Large intestine (tissue), 3 donors: ENCODE results near the gene FAM78A. TPM values are rescaled to one million over a fixed set of nuclear protein-coding genes. Genes with fewer than 3 reads are reported as not detected.

Experiments
- DNase-seq, 2 donors: peaks; one replicate each; pipeline versions ENCODE4 v3.0.0 to v3.0.0-alpha.2; 2013
- H3K27ac ChIP-seq: one replicate; pipeline ENCODE4 v1.5.1; 2013; ENCODE audit warnings: low read length
- H3K27me3 ChIP-seq: 2 replicates; pipeline ENCODE4 v1.6.1; 2013; ENCODE audit warnings: low read length; ENCODE audit not compliant: control insufficient read depth, insufficient read depth
- H3K36me3 ChIP-seq: 2 replicates; pipeline ENCODE4 v1.6.1; 2013; ENCODE audit warnings: low read length; ENCODE audit not compliant: control insufficient read depth, insufficient read depth
- H3K4me1 ChIP-seq: one replicate; pipeline ENCODE4 v1.6.1; 2013; ENCODE audit warnings: low read length; ENCODE audit not compliant: control insufficient read depth, insufficient read depth
- H3K4me3 ChIP-seq: one replicate; pipeline ENCODE4 v1.5.1; 2013; ENCODE audit warnings: low read length
- H3K9me3 ChIP-seq: one replicate; pipeline ENCODE4 v1.6.1; 2013; ENCODE audit warnings: mild to moderate bottlenecking, low read depth, low read length, moderate library complexity; ENCODE audit not compliant: control insufficient read depth
- WGBS: methylation state at CpG from one replicate; pipeline ENCODE4 v1.1.5; 2013; ENCODE audit warnings: low lambda C conversion rate; ENCODE audit not compliant: insufficient coverage; 5-methylcytosine and 5-hydroxymethylcytosine counted together
- polyA plus RNA-seq: library from polyadenylated mRNA; unstranded; fragments of 120-200 nt; gene quantifications from one replicate; pipeline ENCODE4 v1.2.1, GENCODE V29; 2013

The FAM78A gene
- polyA plus RNA-seq, 1 donor, result 2.3 TPM

GRCh38 chr9:131260751-131261452 is 15.4 kb downstream of the FAM78A start:
- Histone ChIP-seq H3K4me1 (no peaks in the 10 kb centered on the region), H3K27ac (no peak overlapping the region), H3K36me3 (no peaks in the 10 kb centered on the region), H3K27me3 (no peaks in the 10 kb centered on the region), H3K9me3 (no peaks in the 10 kb centered on the region), H3K4me3 (no peak overlapping the region)
- DNase-seq, result no peak
- WGBS, result no CpG with 5 or more reads among the region's 33 CpGs

DNA sequence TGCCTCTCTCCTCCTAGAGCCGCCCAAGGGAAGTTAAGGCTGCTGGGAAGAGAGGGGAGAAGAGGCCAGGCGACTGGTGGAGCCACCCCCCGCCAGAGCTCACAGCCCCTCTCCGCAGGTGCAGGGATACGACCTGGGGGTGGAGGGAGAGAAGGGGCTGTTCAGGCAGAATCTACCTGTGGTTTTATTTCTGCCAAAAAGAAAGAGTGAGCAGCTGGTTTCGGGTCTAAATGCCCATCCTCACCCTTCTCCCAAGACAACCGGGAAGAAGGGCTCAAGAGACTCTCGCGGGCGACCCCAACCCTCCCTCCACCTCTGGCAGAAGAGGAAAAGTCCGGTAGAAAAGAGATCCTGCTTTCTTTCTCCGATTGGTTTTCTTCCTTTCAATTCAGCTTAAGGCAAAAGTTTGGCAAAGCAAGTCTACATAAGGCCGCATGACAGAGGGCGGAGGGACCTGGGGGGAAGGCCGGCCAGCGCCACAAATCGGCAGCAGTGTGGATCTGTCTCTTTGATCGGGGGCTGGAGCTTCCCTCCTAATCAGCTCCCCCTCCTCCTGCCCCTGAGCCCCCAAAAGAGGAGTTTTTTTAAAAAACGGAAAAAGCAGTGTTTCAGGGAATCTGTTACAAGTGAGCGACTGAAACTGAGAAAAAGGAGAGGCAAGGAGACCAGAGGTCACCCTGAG is 16.3 kb downstream of the FAM78A start:
- Histone ChIP-seq H3K27me3 (no peaks in the 10 kb centered on the region), H3K36me3 (no peaks in the 10 kb centered on the region), H3K4me3 (no peak overlapping the region), H3K4me1 (no peaks in the 10 kb centered on the region), H3K27ac (no peak overlapping the region), H3K9me3 (no peaks in the 10 kb centered on the region)
- WGBS, result no CpG with 5 or more reads among the region's 20 CpGs
- no peak for DNase-seq

GRCh38 chr9:131259432-131259898 is 16.8 kb downstream of the FAM78A start:
- no peak overlapping the region for H3K4me3 ChIP-seq
- WGBS, result no CpG with 5 or more reads among the region's 12 CpGs

GRCh38 chr9:131258698-131259431 is 17.4 kb downstream of the FAM78A start:
- Histone ChIP-seq H3K4me3 (no peak overlapping the region), H3K27me3 (no peaks in the 10 kb centered on the region), H3K36me3 (no peaks in the 10 kb centered on the region), H3K9me3 (no peaks in the 10 kb centered on the region), H3K4me1 (no peaks in the 10 kb centered on the region), H3K27ac (no peak overlapping the region)
- no CpG with 5 or more reads among the region's 25 CpGs for WGBS
- no peak for DNase-seq

More at GRCh38 chr9:131259432-131259898, 16.8 kb downstream of the FAM78A start:
- H3K27me3 ChIP-seq, result no peaks in the 10 kb centered on the region
- no peak for DNase-seq
- no peaks in the 10 kb centered on the region for H3K4me1 ChIP-seq
- H3K9me3 ChIP-seq, result no peaks in the 10 kb centered on the region
- no peaks in the 10 kb centered on the region for H3K36me3 ChIP-seq
- no peak overlapping the region for H3K27ac ChIP-seq

DNA sequence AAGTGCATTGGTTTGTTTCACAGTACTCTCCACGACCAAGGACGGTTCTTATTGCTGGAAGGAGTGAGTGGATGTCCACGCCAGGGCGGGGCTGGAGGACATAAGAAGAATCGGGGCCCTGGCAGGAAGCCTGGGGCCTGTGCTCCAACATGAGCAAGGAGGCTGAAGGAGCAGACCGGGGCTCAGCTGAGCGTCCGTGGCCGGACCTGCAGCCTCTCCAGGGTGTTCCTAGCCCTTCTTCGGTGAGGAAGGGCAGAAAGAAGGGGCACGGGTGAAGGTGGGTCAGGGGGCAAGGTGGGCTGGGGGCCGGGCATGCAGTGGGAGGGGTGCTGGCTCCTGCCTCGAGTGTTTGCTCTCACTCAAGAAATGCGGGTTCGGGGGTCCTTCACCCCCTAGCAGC is 18.1 kb downstream of the FAM78A start:
- Histone ChIP-seq H3K4me3 (no peak overlapping the region), H3K27ac (no peak overlapping the region), H3K4me1 (no peaks in the 10 kb centered on the region), H3K27me3 (no peaks in the 10 kb centered on the region), H3K9me3 (no peaks in the 10 kb centered on the region), H3K36me3 (no peaks in the 10 kb centered on the region)
- no peak for DNase-seq
- no CpG with 5 or more reads among the region's 15 CpGs for WGBS

- H3K9me3 ChIP-seq, result no peaks in the 10 kb centered on the region
Observed at GRCh38 chr9:131257266-131258025, 18.9 kb downstream of the FAM78A start.

GRCh38 chr9:131255676-131256197 is 20.6 kb downstream of the FAM78A start:
- no peak overlapping the region for H3K4me3 ChIP-seq

More at GRCh38 chr9:131257266-131258025, 18.9 kb downstream of the FAM78A start:
- no peak for DNase-seq
- no peak overlapping the region for H3K27ac ChIP-seq
- H3K36me3 ChIP-seq, result no peaks in the 10 kb centered on the region
- WGBS, result no CpG with 5 or more reads among the region's 15 CpGs
- no peaks in the 10 kb centered on the region for H3K4me1 ChIP-seq
- no peak overlapping the region for H3K4me3 ChIP-seq
- H3K27me3 ChIP-seq, result no peaks in the 10 kb centered on the region

DNA sequence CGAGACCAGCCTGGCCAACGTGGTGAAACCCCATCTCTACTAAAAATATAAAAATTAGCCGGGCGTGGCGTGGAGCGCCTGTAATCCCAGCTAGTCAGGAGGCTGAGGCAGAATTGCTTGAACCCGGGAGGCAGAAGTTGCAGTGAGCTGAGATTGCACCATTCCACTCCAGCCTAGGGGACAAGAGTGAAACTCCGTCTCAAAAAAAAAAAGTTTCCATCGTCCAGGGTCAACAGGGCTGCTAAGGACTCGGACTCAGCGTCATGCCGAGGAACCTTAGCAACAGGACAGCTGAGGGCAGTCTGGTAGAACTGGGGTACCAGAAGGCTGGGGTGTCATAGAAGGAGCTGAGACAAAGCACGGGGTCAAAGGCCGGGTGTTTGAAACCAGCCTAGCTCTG is 21.7 kb downstream of the FAM78A start:
- H3K4me1 ChIP-seq, result no peaks in the 10 kb centered on the region
- no peaks in the 10 kb centered on the region for H3K36me3 ChIP-seq
- H3K9me3 ChIP-seq, result no peaks in the 10 kb centered on the region
- H3K4me3 ChIP-seq, result no peak overlapping the region
- H3K27ac ChIP-seq, result no peak overlapping the region
- no peaks in the 10 kb centered on the region for H3K27me3 ChIP-seq
- WGBS, result 100% methylated on average over 4 of the region's 14 CpGs
- no peak for DNase-seq

More at GRCh38 chr9:131255676-131256197, 20.6 kb downstream of the FAM78A start:
- DNase-seq, result no peak
- H3K9me3 ChIP-seq, result no peaks in the 10 kb centered on the region
- whole genome bisulfite sequencing, result 83% methylated on average over 1 of the region's 8 CpGs
- no peak overlapping the region for H3K27ac ChIP-seq
- no peaks in the 10 kb centered on the region for H3K36me3 ChIP-seq
- no peaks in the 10 kb centered on the region for H3K27me3 ChIP-seq
- no peaks in the 10 kb centered on the region for H3K4me1 ChIP-seq

- no peaks in the 10 kb centered on the region for H3K9me3 ChIP-seq
- H3K27me3 ChIP-seq, result no peaks in the 10 kb centered on the region
- no peak for DNase-seq
- H3K27ac ChIP-seq, result no peak overlapping the region
- no peak overlapping the region for H3K4me3 ChIP-seq
- no CpG with 5 or more reads among the region's 14 CpGs for WGBS
- H3K4me1 ChIP-seq, result no peaks in the 10 kb centered on the region
- no peaks in the 10 kb centered on the region for H3K36me3 ChIP-seq
Observed at GRCh38 chr9:131253891-131254491, 22.3 kb downstream of the FAM78A start.
